Stomach (tissue), 9 donors: ENCODE results near the gene GRHL3. TPM values are rescaled to one million over a fixed set of nuclear protein-coding genes. Genes with fewer than 3 reads are reported as not detected.

Source experiments
- DNase-seq, 2 donors: peaks; one replicate each; pipeline versions ENCODE4 v3.0.0 to v3.0.0-alpha.2; 2013 to 2019
- H3K27ac ChIP-seq, 5 donors: fragments of 200-600 bp in 4 of 5; sonication (generic) in 4 of 5; one replicate each; pipeline ENCODE4 v1.5.1; 2013 to 2019; ENCODE audit warnings: mild to moderate bottlenecking in 1 of 5, moderate library complexity in 1 of 5
- H3K27me3 ChIP-seq, 3 donors: fragments of 200-600 bp; sonication (generic); one replicate each; pipeline ENCODE4 v1.5.1; 2017 to 2019; ENCODE audit warnings: mixed run types in 1 of 3
- H3K36me3 ChIP-seq, 4 donors: fragments of 200-600 bp; sonication (generic); 1 replicate in 3 of 4; 2 replicates in 1 of 4; pipeline ENCODE4 v1.5.1; 2016 to 2019
- H3K4me1 ChIP-seq, 4 donors: fragments of 200-600 bp; sonication (generic); one replicate each; pipeline ENCODE4 v1.5.1; 2016 to 2019
- H3K4me3 ChIP-seq, 4 donors: fragments of 200-600 bp; sonication (generic) in 3 of 4; one replicate each; pipeline ENCODE4 v1.5.1; 2016 to 2019; ENCODE audit warnings: mild to moderate bottlenecking in 1 of 4
- H3K9me3 ChIP-seq, 4 donors: fragments of 200-600 bp; sonication (generic); one replicate each; pipeline ENCODE4 v1.5.1; 2016 to 2019
- EP300 ChIP-seq: sonication (generic); formaldehyde crosslinking; IDR thresholded peaks from one replicate; pipeline ENCODE4 v1.6.1; 2017; ENCODE audit warnings: antibody characterized with exemption
- POLR2A ChIP-seq, 4 donors: fragments of 450-650 bp; IDR thresholded peaks; one replicate each; pipeline ENCODE4 v1.6.1; 2016; ENCODE audit warnings: antibody characterized with exemption in 4 of 4, control low read depth in 2 of 4, mild to moderate bottlenecking in 1 of 4, moderate library complexity in 1 of 4
- POLR2AphosphoS5 ChIP-seq, 3 donors: sonication (generic); formaldehyde crosslinking; IDR thresholded peaks; one replicate each; pipeline ENCODE4 v1.6.1; 2016; ENCODE audit warnings: antibody characterized with exemption in 3 of 3
- WGBS, 5 donors: extraction: QIAGEN DNeasy Blood & Tissue Kit in 3 of 5; methylation state at CpG; one replicate each; pipeline versions ENCODE4 v1.1.5 to v1.1.7; 2013 to 2018; 5-methylcytosine and 5-hydroxymethylcytosine counted together
- intact Hi-C: fragments of 100-400 bp; cut with DNase I; formaldehyde crosslinking; loops from one replicate; pipeline ENCODE4 v1.15.1; 2023; ENCODE audit warnings: low total_unique reads
- polyA plus RNA-seq, 3 donors: library from polyadenylated mRNA; stranded (reverse); fragments of 200-250 nt; gene quantifications; one replicate each; pipeline ENCODE4 v1.2.3, GENCODE V29; 2013
- total RNA-seq, 5 donors: library from RNA; depleted of rRNA; stranded (reverse); fragments of >200 nt; gene quantifications; one replicate each; pipeline versions ENCODE4 v1.1.0 to v1.2.3, GENCODE V29; 2014 to 2016
- TF ChIP-seq, protein P1 (sequence below), 7 experiments: fragments of 450-650 bp in 4 of 7; fragments of 200-600 bp in 3 of 7; sonication (generic) in 3 of 7; IDR thresholded peaks; one replicate each; pipeline ENCODE4 v1.5.1; 2016 to 2019; ENCODE audit warnings: antibody characterized with exemption in 7 of 7, control low read depth in 2 of 7, mild to moderate bottlenecking in 1 of 7
- donor health status: healthy with polysubstance abuse.
- donor health status: Bipolar disorder and iron deficiency.
- donor health status: healthy.

GRHL3 gene
- total and polyA plus RNA-seq, 8 donors, result 0.19 to 13.9 (median 0.67) TPM; not detected in 4

GRCh38 chr1:24364975-24365678 lies 46.0 kb downstream of the GRHL3 start:
- H3K27ac ChIP-seq, result peak overlapping the region in 2 of 5 donors; percentile 7 to 13
- peaks cover 0 to 16% (median 10%) of the 10 kb centered on the region in 4 donors for H3K4me1 ChIP-seq
- DNase-seq, result no peak
- H3K4me3 ChIP-seq, result no peak overlapping the region
- peaks cover 0 to 21% (median 18%) of the 10 kb centered on the region in 4 donors for H3K36me3 ChIP-seq
- WGBS, 5 donors, result 74 to 88% (median 79%) methylated on average over 11 of the region's 11 CpGs
- intact Hi-C loops, result no loop called here
- TF ChIP-seq POLR2A (IDR thresholded peaks at IDR 0.05), result no peak
- no peak for TF ChIP-seq EP300
- TF ChIP-seq, protein P1, sequence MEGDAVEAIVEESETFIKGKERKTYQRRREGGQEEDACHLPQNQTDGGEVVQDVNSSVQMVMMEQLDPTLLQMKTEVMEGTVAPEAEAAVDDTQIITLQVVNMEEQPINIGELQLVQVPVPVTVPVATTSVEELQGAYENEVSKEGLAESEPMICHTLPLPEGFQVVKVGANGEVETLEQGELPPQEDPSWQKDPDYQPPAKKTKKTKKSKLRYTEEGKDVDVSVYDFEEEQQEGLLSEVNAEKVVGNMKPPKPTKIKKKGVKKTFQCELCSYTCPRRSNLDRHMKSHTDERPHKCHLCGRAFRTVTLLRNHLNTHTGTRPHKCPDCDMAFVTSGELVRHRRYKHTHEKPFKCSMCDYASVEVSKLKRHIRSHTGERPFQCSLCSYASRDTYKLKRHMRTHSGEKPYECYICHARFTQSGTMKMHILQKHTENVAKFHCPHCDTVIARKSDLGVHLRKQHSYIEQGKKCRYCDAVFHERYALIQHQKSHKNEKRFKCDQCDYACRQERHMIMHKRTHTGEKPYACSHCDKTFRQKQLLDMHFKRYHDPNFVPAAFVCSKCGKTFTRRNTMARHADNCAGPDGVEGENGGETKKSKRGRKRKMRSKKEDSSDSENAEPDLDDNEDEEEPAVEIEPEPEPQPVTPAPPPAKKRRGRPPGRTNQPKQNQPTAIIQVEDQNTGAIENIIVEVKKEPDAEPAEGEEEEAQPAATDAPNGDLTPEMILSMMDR (IDR thresholded peaks at IDR 0.05), result no peak
- peak in 1 of 3 donors; percentile 60 for TF ChIP-seq POLR2AphosphoS5 (IDR thresholded peaks at IDR 0.05)
- no peaks in the 10 kb centered on the region for H3K9me3 ChIP-seq
- H3K27me3 ChIP-seq, result no peaks in the 10 kb centered on the region

GRCh38 chr1:24366707-24367106 lies 47.5 kb downstream of the GRHL3 start:
- Histone ChIP-seq H3K4me1 (peaks cover 0 to 16% (median 10%) of the 10 kb centered on the region in 4 donors), H3K36me3 (peaks cover 0 to 24% (median 18%) of the 10 kb centered on the region in 4 donors), H3K27ac (no peak overlapping the region), H3K27me3 (no peaks in the 10 kb centered on the region), H3K4me3 (no peak overlapping the region), H3K9me3 (no peaks in the 10 kb centered on the region)
- no peak for DNase-seq
- intact Hi-C loops, result no loop called here
- TF ChIP-seq POLR2A (IDR thresholded peaks at IDR 0.05), result no peak
- TF ChIP-seq, protein P1 (IDR thresholded peaks at IDR 0.05), result no peak
- no peak for TF ChIP-seq POLR2AphosphoS5 (IDR thresholded peaks at IDR 0.05)
- no peak for TF ChIP-seq EP300
- WGBS, 5 donors, result 91 to 99% (median 98%) methylated on average over 5 to 9 of the region's 9 CpGs

DNA sequence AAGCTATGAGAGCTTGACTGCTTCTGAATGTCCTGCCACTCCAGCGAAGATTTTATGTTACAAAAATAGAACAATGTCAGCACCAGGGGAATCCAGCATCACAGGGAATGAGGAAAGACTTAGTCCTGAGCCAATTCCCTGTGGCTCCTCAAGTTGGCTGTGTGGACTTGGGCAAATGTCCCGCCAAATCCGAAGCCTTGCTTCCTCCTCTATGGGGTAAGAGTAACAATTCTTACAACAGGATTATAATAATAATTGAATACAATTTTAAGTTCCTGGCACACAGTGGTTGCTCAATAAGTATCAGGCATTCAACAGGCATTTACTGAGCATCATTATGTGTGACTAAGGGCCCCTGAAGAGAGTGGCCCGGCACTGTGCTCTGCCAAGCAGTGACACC lies 50.0 kb downstream of the GRHL3 start:
- WGBS, 5 donors, result 90 to 97% (median 92%) methylated on average over 4 of the region's 4 CpGs
- Histone ChIP-seq H3K4me1 (peaks cover 0 to 12% (median 7%) of the 10 kb centered on the region in 4 donors), H3K4me3 (no peak overlapping the region), H3K27ac (no peak overlapping the region), H3K36me3 (peaks cover 0 to 46% (median 30%) of the 10 kb centered on the region in 4 donors), H3K27me3 (no peaks in the 10 kb centered on the region), H3K9me3 (no peaks in the 10 kb centered on the region)
- intact Hi-C loops, result no loop called here
- no peak for DNase-seq
- TF ChIP-seq POLR2AphosphoS5 (IDR thresholded peaks at IDR 0.05) (no peak), POLR2A (IDR thresholded peaks at IDR 0.05) (no peak)

- no peak for TF ChIP-seq POLR2A (IDR thresholded peaks at IDR 0.05)
- no peak for TF ChIP-seq POLR2AphosphoS5 (IDR thresholded peaks at IDR 0.05)
- TF ChIP-seq, protein P1 (IDR thresholded peaks at IDR 0.05), result no peak
- TF ChIP-seq EP300, result no peak
- DNase-seq, result no peak
- Histone ChIP-seq H3K36me3 (peaks cover 0 to 50% (median 32%) of the 10 kb centered on the region in 4 donors), H3K27ac (no peak overlapping the region), H3K4me3 (no peak overlapping the region), H3K4me1 (peaks cover 0 to 6% (median 4%) of the 10 kb centered on the region in 4 donors), H3K9me3 (no peaks in the 10 kb centered on the region), H3K27me3 (no peaks in the 10 kb centered on the region)
- 92 to 97% (median 96%) methylated on average over 4 of the region's 4 CpGs for WGBS, 5 donors
- intact Hi-C loops, result no loop called here
These were observed 50.6 kb downstream of the GRHL3 start for GRCh38 chr1:24369801-24370200.

GRCh38 chr1:24373044-24373443 lies 53.9 kb downstream of the GRHL3 start:
- WGBS, 5 donors, result 84 to 94% (median 89%) methylated on average over 7 of the region's 7 CpGs
- no peak overlapping the region for H3K27ac ChIP-seq

More at GRCh38 chr1:24373044-24373443, 53.9 kb downstream of the GRHL3 start:
- Histone ChIP-seq H3K4me3 (no peak overlapping the region), H3K4me1 (no peaks in the 10 kb centered on the region), H3K36me3 (peaks cover 0 to 69% (median 37%) of the 10 kb centered on the region in 4 donors), H3K27me3 (no peaks in the 10 kb centered on the region), H3K9me3 (no peaks in the 10 kb centered on the region)
- intact Hi-C loops, result no loop called here
- DNase-seq, result no peak
- TF ChIP-seq, protein P1 (IDR thresholded peaks at IDR 0.05), result no peak
- TF ChIP-seq POLR2A (IDR thresholded peaks at IDR 0.05) (no peak), POLR2AphosphoS5 (IDR thresholded peaks at IDR 0.05) (no peak), EP300 (no peak)
